Islet precursor cell (in vitro differentiated cells): ENCODE results near the gene ACKR4.

Experiments
- DNase-seq: peaks from one replicate; pipeline ENCODE4 v3.0.0-alpha.2; 2018

Gene ACKR4

GRCh38 chr3:132642539-132642847 is 45.4 kb downstream of the ACKR4 start:
- DNase-seq: no peak

DNA sequence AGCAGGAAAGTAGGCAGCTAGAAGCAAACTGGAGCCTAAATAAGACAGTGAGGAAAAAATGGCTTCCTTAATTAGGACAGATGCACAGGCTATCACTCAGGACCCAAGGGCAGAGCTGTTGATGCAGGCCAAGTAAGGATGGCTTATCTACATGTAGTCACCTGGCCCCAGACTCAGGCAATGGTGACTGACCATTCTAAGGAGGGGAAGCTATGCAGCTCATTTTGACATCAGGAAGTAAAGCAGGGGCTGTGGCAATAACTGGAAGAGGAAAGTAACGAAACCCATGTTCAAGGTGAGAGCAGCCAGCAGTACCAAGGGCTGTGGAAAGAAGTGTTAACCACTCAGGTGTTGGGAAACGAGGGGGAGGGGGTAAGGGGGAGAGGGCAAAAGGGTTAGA is 46.3 kb downstream of the ACKR4 start:
- DNase-seq: no peak

DNA sequence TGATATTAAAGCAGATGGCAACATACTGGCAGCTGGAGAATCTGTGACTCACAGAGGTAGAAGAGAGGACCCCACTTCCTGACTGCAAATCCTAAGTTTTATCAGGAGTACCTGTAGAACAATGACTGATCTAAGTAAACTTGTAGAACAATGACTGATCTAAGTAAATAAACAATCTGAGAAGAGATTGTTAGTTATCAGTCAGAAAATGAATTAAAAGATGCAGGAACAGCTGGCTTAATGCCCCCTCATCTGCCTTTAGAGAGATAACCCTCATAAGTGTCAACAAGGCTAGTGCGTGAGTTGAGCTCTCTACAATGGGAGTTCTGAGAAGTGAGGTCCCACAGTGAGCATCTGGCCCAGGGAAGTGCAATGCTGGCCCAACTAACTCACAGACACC is 48.0 kb downstream of the ACKR4 start:
- DNase-seq: no peak

GRCh38 chr3:132650153-132650552 is 53.1 kb downstream of the ACKR4 start:
- DNase-seq: no peak
